DOHH2 (cell line): ENCODE results near the gene FNDC5.

ENCODE experiments used
- H3F3A ChIP-seq: fragments of 200-600 bp; sonication (generic), shearing (Covaris generic); 2 replicates; pipeline ENCODE4 v1.6.0; 2016; ENCODE audit warnings: antibody characterized with exemption, mild to moderate bottlenecking; ENCODE audit not compliant: control insufficient read depth, insufficient read depth
- H3K27ac ChIP-seq: fragments of 200-600 bp; sonication (generic); 2 replicates; pipeline ENCODE4 v1.5.1; 2014; ENCODE audit warnings: low read depth, mild to moderate bottlenecking, low read length, moderate library complexity
- H3K27me3 ChIP-seq: fragments of 200-600 bp; sonication (generic); 2 replicates; pipeline ENCODE4 v1.6.1; 2014; ENCODE audit warnings: mild to moderate bottlenecking, low read length, mixed read lengths; ENCODE audit not compliant: control insufficient read depth
- H3K36me3 ChIP-seq: fragments of 200-600 bp; sonication (generic); 2 replicates; pipeline ENCODE4 v1.6.1; 2014; ENCODE audit warnings: mild to moderate bottlenecking, low read length, moderate library complexity, mixed read lengths; ENCODE audit not compliant: control insufficient read depth
- H3K4me1 ChIP-seq: fragments of 200-600 bp; sonication (generic); 2 replicates; pipeline ENCODE4 v1.6.1; 2014; ENCODE audit warnings: mild to moderate bottlenecking, low read length, mixed read lengths; ENCODE audit not compliant: control insufficient read depth
- H3K4me2 ChIP-seq: fragments of 200-600 bp; sonication (generic); 2 replicates; pipeline ENCODE4 v1.6.0; 2014; ENCODE audit warnings: mild to moderate bottlenecking, low read length, moderate library complexity
- H3K4me3 ChIP-seq: fragments of 200-600 bp; sonication (generic); 2 replicates; pipeline ENCODE4 v1.5.1; 2014; ENCODE audit warnings: mild to moderate bottlenecking, low read length, mixed read lengths
- H3K79me2 ChIP-seq: fragments of 200-600 bp; sonication (generic); 2 replicates; pipeline ENCODE4 v1.6.1; 2014; ENCODE audit warnings: mild to moderate bottlenecking, low read length, mixed read lengths; ENCODE audit not compliant: control insufficient read depth
- H3K9me2 ChIP-seq: fragments of 200-600 bp; sonication (generic); replicated peaks from 2 replicates; pipeline ENCODE4 v1.6.1; 2014; ENCODE audit warnings: mild to moderate bottlenecking, low read length, mixed read lengths; ENCODE audit not compliant: control insufficient read depth
- H3K9me3 ChIP-seq: fragments of 200-600 bp; sonication (generic); 2 replicates; pipeline ENCODE4 v1.6.1; 2014; ENCODE audit warnings: antibody characterized with exemption, low read length, mixed read lengths; ENCODE audit not compliant: control insufficient read depth, insufficient read depth
- H4K20me1 ChIP-seq: fragments of 200-600 bp; sonication (generic); 2 replicates; pipeline ENCODE4 v1.6.0; 2014; ENCODE audit warnings: low read depth, mild to moderate bottlenecking, antibody characterized with exemption, low read length, moderate library complexity; ENCODE audit not compliant: control insufficient read depth, insufficient read depth
- EZH2phosphoT487 ChIP-seq: fragments of 200-600 bp; sonication (generic); IDR thresholded peaks from 2 replicates; pipeline ENCODE4 v1.6.1; 2017; ENCODE audit warnings: borderline replicate concordance, mild to moderate bottlenecking, antibody characterized with exemption, low read length, moderate library complexity, mixed read lengths
- TF ChIP-seq, protein P1 (sequence below): fragments of 200-600 bp; sonication (generic); IDR thresholded peaks from one replicate; pipeline ENCODE4 v1.5.1; 2014; ENCODE audit warnings: antibody characterized with exemption, mild to moderate bottlenecking, low read depth, low read length; ENCODE audit not compliant: poor library complexity, severe bottlenecking

FNDC5 gene

DNA sequence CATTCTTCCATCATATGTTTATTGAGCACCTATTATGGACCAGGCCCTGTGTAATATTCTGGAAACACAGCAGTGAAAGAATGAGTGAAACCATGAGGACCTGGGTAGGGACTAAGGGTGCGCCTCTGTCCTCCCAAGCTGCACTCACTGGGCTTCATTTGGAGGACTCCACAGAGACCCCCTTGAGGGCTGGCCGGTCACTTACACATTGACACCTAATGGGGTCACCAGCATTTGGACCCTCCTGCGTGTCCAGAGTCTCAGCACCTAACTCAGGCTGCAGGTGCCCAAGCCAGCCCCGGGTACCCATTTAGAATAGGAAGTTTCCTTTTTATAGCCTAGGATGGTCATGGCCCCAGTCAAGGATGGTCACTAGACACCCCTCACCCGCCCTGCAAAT, 2.8 kb upstream of the FNDC5 start:
- Histone ChIP-seq H3K36me3 (no peaks in the 10 kb centered on the region), H3K9me3 (no peaks in the 10 kb centered on the region), H3K27ac (no peak overlapping the region), H3K27me3 (peaks cover 30% of the 10 kb centered on the region), H3K9me2 (no peaks in the 10 kb centered on the region), H4K20me1 (peaks cover 6% of the 10 kb centered on the region; the same call in 1 of the 2 replicates), H3K4me1 (peaks cover 28% of the 10 kb centered on the region), H3F3A (peaks cover 3% of the 10 kb centered on the region; the same call in 1 of the 2 replicates), H3K4me2 (no peak overlapping the region), H3K79me2 (no peaks in the 10 kb centered on the region), H3K4me3 (no peak overlapping the region)
- TF ChIP-seq, protein P1, sequence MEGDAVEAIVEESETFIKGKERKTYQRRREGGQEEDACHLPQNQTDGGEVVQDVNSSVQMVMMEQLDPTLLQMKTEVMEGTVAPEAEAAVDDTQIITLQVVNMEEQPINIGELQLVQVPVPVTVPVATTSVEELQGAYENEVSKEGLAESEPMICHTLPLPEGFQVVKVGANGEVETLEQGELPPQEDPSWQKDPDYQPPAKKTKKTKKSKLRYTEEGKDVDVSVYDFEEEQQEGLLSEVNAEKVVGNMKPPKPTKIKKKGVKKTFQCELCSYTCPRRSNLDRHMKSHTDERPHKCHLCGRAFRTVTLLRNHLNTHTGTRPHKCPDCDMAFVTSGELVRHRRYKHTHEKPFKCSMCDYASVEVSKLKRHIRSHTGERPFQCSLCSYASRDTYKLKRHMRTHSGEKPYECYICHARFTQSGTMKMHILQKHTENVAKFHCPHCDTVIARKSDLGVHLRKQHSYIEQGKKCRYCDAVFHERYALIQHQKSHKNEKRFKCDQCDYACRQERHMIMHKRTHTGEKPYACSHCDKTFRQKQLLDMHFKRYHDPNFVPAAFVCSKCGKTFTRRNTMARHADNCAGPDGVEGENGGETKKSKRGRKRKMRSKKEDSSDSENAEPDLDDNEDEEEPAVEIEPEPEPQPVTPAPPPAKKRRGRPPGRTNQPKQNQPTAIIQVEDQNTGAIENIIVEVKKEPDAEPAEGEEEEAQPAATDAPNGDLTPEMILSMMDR, result no peak
- no peak for TF ChIP-seq EZH2phosphoT487

DNA sequence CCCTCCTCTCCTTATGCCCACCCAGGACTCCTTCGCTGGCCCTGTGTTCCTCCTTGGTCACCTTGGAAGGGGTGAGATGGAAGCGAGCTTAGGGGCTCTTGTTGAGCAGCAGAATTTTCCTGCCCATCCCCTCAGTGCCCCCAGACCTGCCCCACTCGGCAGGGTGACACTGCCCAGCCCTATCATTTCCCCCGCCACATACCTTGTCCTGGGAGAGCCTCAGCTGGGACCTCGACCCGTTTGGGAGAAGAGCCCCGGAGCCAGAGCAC, 1.4 kb upstream of the FNDC5 start:
- no peak overlapping the region for H3K27ac ChIP-seq
- no peaks in the 10 kb centered on the region for H3K79me2 ChIP-seq
- H3K36me3 ChIP-seq, result no peaks in the 10 kb centered on the region
- TF ChIP-seq, protein P1, result no peak
- no peak for TF ChIP-seq EZH2phosphoT487
- no peaks in the 10 kb centered on the region for H3K9me2 ChIP-seq
- no peaks in the 10 kb centered on the region for H3K9me3 ChIP-seq
- peaks cover 3% of the 10 kb centered on the region; the same call in 1 of the 2 replicates for H3F3A ChIP-seq
- peaks cover 6% of the 10 kb centered on the region; the same call in 1 of the 2 replicates for H4K20me1 ChIP-seq
- H3K4me3 ChIP-seq, result no peak overlapping the region
- peak overlapping the region; percentile 77 for H3K4me2 ChIP-seq
- peaks cover 26% of the 10 kb centered on the region for H3K27me3 ChIP-seq
- H3K4me1 ChIP-seq, result peaks cover 28% of the 10 kb centered on the region

- peaks cover 6% of the 10 kb centered on the region; the same call in 1 of the 2 replicates for H4K20me1 ChIP-seq
- H3K79me2 ChIP-seq, result no peaks in the 10 kb centered on the region
- H3K27ac ChIP-seq, result no peak overlapping the region
- no peaks in the 10 kb centered on the region for H3K9me2 ChIP-seq
- peak overlapping the region; percentile 77; the same call in 1 of the 2 replicates for H3K4me2 ChIP-seq
- no peak overlapping the region for H3K4me3 ChIP-seq
- H3K9me3 ChIP-seq, result no peaks in the 10 kb centered on the region
- H3K27me3 ChIP-seq, result peaks cover 26% of the 10 kb centered on the region
- H3F3A ChIP-seq, result peaks cover 3% of the 10 kb centered on the region; the same call in 1 of the 2 replicates
- H3K4me1 ChIP-seq, result peaks cover 28% of the 10 kb centered on the region
- no peak; the same call in 1 of the 2 replicates for TF ChIP-seq EZH2phosphoT487
- TF ChIP-seq, protein P1, result no peak
- no peaks in the 10 kb centered on the region for H3K36me3 ChIP-seq
Observed at GRCh38 chr1:32871364-32872191, 866 bp upstream of the FNDC5 start.
